Suprapubic skin (tissue), 4 donors: ENCODE measurements around the gene RPL36A. TPM values are rescaled to one million over a fixed set of nuclear protein-coding genes. Genes with fewer than 3 reads are reported as not detected.

ENCODE experiments used
- DNase-seq, 2 donors: peaks; one replicate each; pipeline ENCODE4 v3.0.0-alpha.2; 2019; ENCODE audit warnings: low spot score in 2 of 2
- H3K27ac ChIP-seq: fragments of 200-600 bp; sonication (generic); one replicate; pipeline ENCODE4 v1.5.1; 2019
- H3K27me3 ChIP-seq: fragments of 200-600 bp; sonication (generic); one replicate; pipeline ENCODE4 v1.5.1; 2019
- H3K36me3 ChIP-seq: fragments of 200-600 bp; sonication (generic); one replicate; pipeline ENCODE4 v1.5.1; 2019
- H3K4me1 ChIP-seq: fragments of 200-600 bp; sonication (generic); one replicate; pipeline ENCODE4 v1.5.1; 2019
- H3K4me3 ChIP-seq: fragments of 200-600 bp; sonication (generic); one replicate; pipeline ENCODE4 v1.5.1; 2019; ENCODE audit warnings: mild to moderate bottlenecking
- H3K9me3 ChIP-seq: fragments of 200-600 bp; sonication (generic); one replicate; pipeline ENCODE4 v1.5.1; 2019
- CTCF ChIP-seq, 2 donors: fragments of 200-600 bp in 1 of 2; fragments of 450-650 bp in 1 of 2; sonication (generic) in 1 of 2; IDR thresholded peaks; one replicate each; pipeline ENCODE4 v1.5.1; 2016 to 2019; ENCODE audit warnings: antibody characterized with exemption in 2 of 2, mild to moderate bottlenecking in 1 of 2, moderate library complexity in 1 of 2
- EP300 ChIP-seq: sonication (generic); formaldehyde crosslinking; IDR thresholded peaks from one replicate; pipeline ENCODE4 v1.6.1; 2017; ENCODE audit warnings: antibody characterized with exemption
- POLR2A ChIP-seq, 2 donors: fragments of 450-650 bp; IDR thresholded peaks; one replicate each; pipeline ENCODE4 v1.6.1; 2017; ENCODE audit warnings: antibody characterized with exemption in 2 of 2, mild to moderate bottlenecking in 2 of 2, moderate library complexity in 2 of 2
- POLR2AphosphoS5 ChIP-seq, 3 donors: sonication (generic); formaldehyde crosslinking; IDR thresholded peaks; one replicate each; pipeline ENCODE4 v1.6.1; 2017; ENCODE audit warnings: antibody characterized with exemption in 3 of 3
- WGBS: methylation state at CpG from one replicate; pipeline ENCODE4 v1.1.5; 2018; 5-methylcytosine and 5-hydroxymethylcytosine counted together
- total RNA-seq, 4 donors: library from RNA; depleted of rRNA; stranded (reverse); fragments of >200 nt; gene quantifications; one replicate each; pipeline ENCODE4 v1.1.0, GENCODE V29; 2016

Gene RPL36A
- total RNA-seq, 4 donors from 2014 or later: 1,064 to 2,433 (median 2,004) TPM

GRCh38 chrX:101410461-101410860 is 19.6 kb downstream of the RPL36A start:
- no peak for TF ChIP-seq POLR2AphosphoS5 (IDR thresholded peaks at IDR 0.05)
- no peak for TF ChIP-seq POLR2A (IDR thresholded peaks at IDR 0.05)
- 32% methylated on average over 7 of the region's 7 CpGs for WGBS
- DNase-seq: no peak
- no peaks in the 10 kb centered on the region for H3K27me3 ChIP-seq
- H3K4me1 ChIP-seq: peaks cover 22% of the 10 kb centered on the region
- peaks cover 12% of the 10 kb centered on the region for H3K36me3 ChIP-seq
- no peak overlapping the region for H3K4me3 ChIP-seq
- H3K9me3 ChIP-seq: no peaks in the 10 kb centered on the region
- H3K27ac ChIP-seq: no peak overlapping the region

- Histone ChIP-seq H3K4me1 (peaks cover 27% of the 10 kb centered on the region), H3K4me3 (no peak overlapping the region), H3K27ac (no peak overlapping the region), H3K36me3 (peaks cover 12% of the 10 kb centered on the region), H3K9me3 (no peaks in the 10 kb centered on the region), H3K27me3 (no peaks in the 10 kb centered on the region)
- no peak for DNase-seq
- TF ChIP-seq CTCF (IDR thresholded peaks at IDR 0.05): no peak
- TF ChIP-seq POLR2AphosphoS5 (IDR thresholded peaks at IDR 0.05): no peak
- WGBS: 85% methylated on average over 10 of the region's 10 CpGs
Measured at GRCh38 chrX:101411984-101412383, 21.2 kb downstream of the RPL36A start.

- peaks cover 21% of the 10 kb centered on the region for H3K4me1 ChIP-seq
- no peak overlapping the region for H3K27ac ChIP-seq
- H3K9me3 ChIP-seq: no peaks in the 10 kb centered on the region
- WGBS: 35% methylated on average over 12 of the region's 12 CpGs
- DNase-seq: no peak
- peaks cover 12% of the 10 kb centered on the region for H3K36me3 ChIP-seq
- no peak for TF ChIP-seq EP300
- peak; percentile 55 to 59 for TF ChIP-seq CTCF (IDR thresholded peaks at IDR 0.05)
- H3K27me3 ChIP-seq: no peaks in the 10 kb centered on the region
- no peak overlapping the region for H3K4me3 ChIP-seq
Measured at GRCh38 chrX:101415180-101416145, 24.7 kb downstream of the RPL36A start.

GRCh38 chrX:101416691-101417090 is 25.9 kb downstream of the RPL36A start:
- Histone ChIP-seq H3K4me1 (peaks cover 18% of the 10 kb centered on the region), H3K4me3 (no peak overlapping the region), H3K27me3 (no peaks in the 10 kb centered on the region), H3K9me3 (no peaks in the 10 kb centered on the region), H3K27ac (no peak overlapping the region), H3K36me3 (peaks cover 12% of the 10 kb centered on the region)
- TF ChIP-seq CTCF (IDR thresholded peaks at IDR 0.05): no peak
- TF ChIP-seq POLR2AphosphoS5 (IDR thresholded peaks at IDR 0.05): no peak
- no peak for TF ChIP-seq EP300
- no peak for TF ChIP-seq POLR2A (IDR thresholded peaks at IDR 0.05)
- WGBS: 71% methylated on average over 7 of the region's 7 CpGs
- no peak for DNase-seq

GRCh38 chrX:101417190-101417589 is 26.4 kb downstream of the RPL36A start:
- TF ChIP-seq POLR2A (IDR thresholded peaks at IDR 0.05) (no peak), POLR2AphosphoS5 (IDR thresholded peaks at IDR 0.05) (no peak), CTCF (IDR thresholded peaks at IDR 0.05) (no peak), EP300 (no peak)
- Histone ChIP-seq H3K27me3 (no peaks in the 10 kb centered on the region), H3K9me3 (no peaks in the 10 kb centered on the region), H3K27ac (no peak overlapping the region), H3K36me3 (peaks cover 9% of the 10 kb centered on the region), H3K4me1 (peaks cover 18% of the 10 kb centered on the region), H3K4me3 (no peak overlapping the region)
- 70% methylated on average over 4 of the region's 4 CpGs for WGBS
- DNase-seq: no peak
